NCI-H1436 treated with DMSO at 0.1 percent for 48 hours (cell line): ENCODE data around the gene RAD51B.

Source experiments
- DNase-seq: peaks from one replicate; lab custom pipeline; 2025; lab: John Stamatoyannopoulos, UW

Gene RAD51B

DNA sequence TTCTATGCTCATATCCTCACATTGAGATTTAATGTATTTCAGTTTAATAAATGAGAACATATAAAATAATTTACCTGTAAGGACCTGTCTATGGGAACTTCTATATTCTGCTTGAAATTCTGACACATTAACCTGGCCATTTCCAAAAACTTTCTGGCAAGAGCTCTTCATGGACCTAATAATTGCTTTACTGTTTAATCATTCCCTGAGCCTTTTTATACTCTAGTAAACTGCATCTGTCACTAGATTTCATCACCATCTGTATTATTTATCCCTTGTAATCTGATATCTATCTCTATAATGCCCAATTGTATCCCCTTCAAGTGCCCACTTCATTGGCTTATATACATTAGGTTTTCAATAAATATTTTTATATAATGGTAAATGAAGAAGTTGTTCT is 327.7 kb downstream of the RAD51B start:
- DNase-seq, result no peak

DNA sequence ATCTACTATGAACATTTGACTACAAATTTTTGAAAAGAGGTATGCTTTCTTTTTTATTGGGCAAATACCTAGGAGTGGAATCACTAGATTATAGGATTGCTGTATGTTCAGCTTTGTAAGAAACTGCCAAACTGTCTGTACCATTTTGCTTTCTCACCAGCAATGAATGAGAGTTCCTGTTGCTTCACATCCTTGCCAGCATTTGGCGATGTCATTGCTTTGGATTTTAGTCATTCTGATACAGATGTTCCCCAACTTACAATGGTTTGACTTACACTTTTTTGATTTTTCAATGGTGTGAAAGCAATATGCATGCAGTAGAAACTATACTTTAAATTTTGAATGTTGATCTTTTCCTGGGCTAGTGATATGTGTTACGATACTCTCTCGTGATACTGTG is 328.7 kb downstream of the RAD51B start:
- DNase-seq, result no peak

DNA sequence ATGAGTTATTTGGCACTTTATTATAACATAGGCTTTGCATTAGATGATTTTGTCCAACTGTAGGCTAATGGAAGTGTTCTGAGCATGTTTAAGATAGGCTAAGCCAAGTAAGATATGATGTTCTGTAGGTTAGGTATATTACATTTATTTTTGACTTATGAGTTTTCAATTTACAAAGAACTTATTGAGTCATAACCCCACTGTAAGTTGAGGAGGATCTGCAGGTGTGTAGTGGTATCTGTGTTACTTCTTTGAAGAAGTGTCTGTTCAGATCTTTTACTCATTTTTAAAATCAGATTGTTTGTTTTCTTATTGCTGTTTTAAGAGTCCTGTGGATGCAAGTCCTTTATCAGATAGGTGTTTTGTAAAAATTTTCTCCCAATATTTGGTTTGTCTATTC is 329.2 kb downstream of the RAD51B start:
- DNase-seq, result no peak

DNA sequence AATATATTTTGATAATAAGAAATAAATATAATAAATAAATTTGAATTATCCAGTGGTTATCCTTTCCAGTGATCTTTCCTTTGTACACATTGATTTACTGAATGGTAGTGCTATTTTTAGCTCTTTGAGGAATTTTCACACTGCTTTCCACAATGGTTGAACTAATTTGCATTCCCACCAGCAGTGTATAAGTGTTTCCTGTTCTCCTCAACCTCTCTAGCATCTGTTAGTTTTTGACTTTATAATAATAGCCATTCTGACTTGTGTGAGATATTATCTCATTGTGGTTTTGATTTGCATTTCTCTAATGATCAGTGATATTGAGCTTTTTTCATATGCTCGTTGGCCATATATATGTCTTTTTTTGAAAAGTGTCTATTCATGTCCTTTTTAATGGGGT is 333.7 kb downstream of the RAD51B start:
- no peak for DNase-seq

DNA sequence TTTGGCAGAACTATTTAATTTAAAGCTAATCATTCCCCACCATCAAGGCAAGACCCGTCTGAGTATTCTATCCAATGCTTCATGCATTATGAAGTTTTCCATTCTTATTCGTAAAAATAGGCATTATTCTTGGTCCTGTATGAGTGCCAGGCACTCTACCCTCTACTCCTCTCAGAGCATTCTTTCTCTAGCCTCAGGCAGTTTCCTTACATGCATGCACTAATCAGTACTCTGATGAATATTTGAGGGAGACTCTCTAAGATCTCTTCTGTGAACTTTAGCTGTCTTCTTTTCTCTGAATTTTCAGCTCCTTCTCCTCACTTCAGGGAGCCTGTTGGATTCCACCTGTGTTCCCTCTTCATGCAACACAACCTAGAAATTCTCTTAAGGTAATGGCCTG is 334.7 kb downstream of the RAD51B start:
- DNase-seq, result no peak

DNA sequence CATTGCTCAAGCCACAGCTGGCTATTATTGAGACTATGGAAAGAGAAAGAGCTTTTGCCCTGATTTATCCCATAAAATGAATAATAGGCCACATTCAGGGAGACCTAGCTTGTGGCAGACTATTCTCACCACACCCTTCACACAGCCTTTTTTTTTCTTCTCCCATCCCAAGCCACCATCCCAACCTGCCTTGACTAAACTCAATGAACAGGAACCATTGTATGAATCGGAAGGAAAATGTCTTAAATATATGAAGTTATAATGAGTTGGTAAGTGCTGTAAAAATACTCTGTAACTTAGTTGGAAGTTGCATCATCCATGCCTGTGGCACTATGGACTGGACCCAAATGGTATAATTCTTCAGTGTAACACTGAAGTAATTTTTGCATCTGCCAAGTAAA is 338.4 kb downstream of the RAD51B start:
- DNase-seq, result no peak

DNA sequence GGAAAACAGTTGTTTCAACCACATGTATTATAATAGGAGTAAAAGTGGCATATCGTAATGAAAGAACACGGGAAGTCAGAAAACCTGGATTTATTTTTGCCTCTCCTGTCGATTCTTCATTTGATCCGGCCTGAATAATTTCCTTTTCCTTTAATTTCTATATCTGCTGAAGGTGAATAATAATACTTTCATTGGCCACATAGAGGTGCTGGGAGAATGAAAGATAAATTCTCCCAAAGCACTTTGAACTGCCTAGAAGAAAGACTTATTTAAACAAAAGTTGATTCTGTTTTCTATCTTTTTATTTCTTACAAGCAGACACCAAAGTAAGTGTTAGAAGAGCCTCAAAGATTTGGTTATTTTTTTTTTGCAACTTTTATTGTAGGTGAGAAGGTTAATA is 339.1 kb downstream of the RAD51B start:
- no peak for DNase-seq

DNA sequence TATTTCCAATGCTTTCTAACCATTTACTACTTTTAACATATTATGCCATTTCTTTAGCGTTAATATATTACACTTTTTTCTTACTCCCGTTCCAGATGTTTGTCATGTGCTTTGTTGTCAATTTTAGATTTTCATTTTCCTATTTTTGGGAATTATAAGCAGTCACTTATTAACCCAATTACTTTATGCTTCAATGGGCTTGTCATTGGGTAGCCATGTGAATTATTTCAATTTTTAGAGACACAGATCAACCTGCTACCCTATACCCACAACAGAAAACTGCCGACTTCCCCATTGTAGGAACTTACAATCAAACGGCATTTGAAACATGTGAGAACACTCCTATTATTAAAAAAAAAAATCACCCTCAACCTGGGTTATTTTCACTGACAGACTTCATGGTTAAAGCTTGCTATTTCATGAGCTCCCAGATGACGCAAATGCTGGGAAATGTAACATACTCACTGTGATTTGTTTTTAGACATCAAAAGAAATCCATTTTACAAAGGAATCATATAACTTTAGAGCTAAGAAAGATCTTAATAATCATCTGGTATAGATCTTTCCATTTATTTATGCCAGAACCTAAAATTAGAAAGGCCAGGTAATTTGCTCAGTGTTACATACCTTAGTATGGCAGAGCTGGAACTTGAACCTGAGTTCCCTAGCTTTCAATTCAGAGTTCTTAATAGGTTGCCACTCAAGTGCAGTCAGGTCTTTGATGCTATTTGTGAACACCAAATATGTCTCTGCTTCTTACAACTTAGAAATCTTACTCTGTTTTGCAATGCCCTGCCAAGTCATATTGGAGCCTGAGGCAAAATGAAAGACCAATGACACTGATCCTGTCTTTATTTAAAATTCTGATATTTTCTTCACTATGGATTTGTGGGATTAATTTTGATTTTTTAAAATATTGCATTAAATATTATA is 340.4 kb downstream of the RAD51B start:
- no peak for DNase-seq

DNA sequence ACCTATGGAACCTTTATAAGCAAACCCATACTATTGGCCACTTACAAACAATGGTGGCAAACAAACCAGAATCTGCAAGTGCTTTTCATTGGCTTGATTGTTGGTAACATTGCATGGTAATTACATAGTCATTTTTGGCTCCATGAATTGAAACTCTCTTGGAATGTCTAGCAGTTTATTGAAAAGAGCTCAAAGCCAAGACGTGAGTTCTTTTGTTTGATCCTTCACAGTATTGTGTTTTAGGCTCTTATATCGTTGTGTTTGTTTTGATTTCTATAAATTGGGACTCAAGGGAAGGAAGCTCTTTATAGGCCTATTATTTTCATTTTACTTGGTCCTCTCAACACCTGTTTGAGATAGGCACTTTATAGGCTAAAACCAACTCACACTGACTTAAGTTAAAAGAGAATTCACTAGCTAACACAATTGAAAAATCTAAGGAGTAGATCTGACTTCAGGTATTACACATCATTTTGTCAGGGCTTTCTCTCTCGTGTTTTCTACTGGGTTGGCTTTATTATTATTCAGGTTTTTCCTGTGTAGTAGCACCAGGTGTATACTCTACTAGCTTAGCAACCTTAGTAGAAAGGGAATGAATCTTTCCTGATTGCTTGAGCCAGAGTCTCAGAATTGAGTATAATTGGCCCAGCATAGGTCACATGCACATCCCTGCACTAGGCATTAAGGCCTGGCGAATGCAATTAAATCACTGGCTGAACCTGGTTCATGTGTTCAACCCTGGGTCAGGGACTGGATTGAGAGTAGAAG is 341.4 kb downstream of the RAD51B start:
- no peak for DNase-seq

DNA sequence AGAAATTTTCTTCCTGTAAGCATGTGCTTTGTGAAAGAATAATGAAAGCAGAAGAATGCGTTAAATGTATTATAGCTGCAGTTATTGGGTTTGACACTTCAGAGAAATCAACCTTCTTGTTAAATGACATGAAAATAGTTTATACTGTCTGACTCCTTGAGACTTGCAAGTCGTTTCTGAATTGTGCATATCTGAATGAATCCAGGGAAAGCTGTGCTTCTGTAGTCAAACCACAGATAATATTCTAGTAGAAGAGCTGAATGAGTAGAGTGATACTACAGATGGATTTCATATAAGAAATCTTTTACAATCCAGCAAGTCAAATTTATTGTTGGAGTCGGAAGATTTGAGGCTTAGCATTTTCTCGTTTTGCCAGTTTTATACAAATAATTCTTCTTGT is 343.3 kb downstream of the RAD51B start:
- DNase-seq, result no peak

DNA sequence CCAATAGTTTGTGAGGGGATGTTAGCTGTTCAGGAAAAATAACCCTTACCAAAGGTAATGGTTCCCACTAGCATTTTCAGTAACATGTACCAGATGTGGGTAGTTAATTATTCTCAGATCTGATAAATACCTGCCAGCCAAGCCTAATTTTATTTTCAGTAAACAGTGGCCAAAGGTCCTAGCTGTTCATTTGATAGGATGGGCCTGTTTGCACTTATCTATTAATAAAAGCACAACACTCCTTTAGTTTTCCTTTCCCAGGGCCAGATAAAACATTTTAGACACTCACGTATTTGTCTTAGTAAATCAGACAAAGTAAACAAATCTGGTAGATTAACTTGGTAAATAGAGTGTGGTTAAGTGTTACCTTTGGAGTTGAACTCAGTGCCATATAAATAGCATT is 345.1 kb downstream of the RAD51B start:
- DNase-seq, result no peak

DNA sequence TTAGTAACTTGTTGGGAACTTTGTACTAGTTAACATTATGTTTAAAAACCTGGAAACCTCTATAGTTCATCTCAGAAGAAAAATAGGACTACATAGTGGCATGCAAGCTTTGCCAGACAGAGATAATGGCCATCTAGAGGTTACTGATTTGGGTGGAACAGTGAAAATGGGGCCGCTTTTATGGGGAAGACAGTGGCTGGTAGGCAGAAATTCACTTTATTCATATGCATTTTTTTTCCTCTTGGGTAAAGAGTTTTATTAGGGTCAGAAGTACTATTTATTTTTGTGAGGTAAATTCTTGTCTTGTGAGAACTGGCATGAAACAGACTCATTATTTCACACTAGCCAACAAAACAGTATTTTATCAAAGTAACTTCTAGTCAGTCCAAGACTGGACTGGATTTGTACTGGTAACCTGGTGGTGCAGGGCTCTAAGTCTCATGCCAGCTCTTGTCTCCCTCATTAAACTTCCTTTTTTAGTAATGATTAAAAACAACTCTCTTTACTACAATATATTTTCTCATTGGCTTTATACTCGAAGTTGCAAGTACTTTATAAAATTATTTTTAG is 345.8 kb downstream of the RAD51B start:
- no peak for DNase-seq

DNA sequence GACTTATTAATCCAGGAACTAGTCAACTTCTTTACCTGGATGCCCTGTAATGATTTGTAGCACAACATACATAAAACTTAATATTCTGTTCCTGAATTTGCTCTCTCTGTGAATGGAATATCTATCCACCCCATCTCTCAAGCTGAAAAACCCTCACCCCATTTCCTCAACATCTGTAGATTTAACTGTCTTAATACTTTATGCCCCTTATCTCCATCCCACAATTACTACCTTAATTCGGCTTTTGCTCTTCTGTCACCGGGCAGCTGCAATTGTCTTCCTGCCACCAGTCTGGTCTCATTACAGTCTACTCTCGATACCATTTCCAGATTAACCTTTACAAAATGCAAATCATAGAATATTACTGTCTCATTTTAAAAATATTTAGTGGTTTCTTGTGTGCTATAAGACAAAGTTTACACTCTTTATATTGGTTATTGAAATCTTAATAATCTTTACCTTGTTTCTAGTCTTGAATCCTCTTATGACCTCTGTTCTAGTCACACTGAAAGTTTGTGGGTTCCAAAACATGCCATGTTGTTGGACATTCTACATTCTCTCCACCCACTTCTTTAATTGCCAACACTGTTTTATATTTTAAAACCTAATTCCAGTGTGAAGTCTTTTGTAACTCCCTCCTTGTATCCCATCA is 347.3 kb downstream of the RAD51B start:
- no peak for DNase-seq

DNA sequence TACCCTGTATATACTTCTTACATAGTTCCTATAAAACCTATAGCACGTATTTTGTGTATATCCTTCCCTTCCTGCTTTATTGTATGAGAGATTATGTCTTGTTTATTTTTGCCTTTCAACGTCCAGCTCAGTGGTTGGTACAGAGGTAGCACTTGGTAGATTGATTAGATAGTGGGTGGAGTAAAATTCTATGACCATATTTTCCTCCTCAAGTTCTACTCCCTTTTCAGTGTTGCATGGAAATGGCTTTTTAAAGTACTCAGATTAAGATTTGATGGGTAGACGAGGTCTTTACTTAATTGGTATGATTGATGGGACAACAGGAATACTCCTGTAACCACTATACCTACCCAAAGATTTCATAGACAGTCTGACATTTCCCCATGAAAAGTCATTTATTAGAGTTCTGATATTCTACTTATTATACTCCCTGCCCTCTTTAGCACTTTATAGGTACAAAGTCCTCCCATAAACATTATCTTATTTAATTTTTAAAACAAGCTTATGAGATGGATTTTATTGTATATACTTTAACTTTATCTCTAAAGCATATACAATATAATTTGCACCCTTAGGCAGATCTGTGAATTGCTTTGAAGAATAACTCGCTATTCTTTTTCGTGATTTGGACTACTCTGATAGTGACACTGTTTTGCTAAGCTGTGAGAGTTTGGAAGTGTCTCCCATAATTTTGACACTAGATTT is 348.0 kb downstream of the RAD51B start:
- DNase-seq, result no peak

DNA sequence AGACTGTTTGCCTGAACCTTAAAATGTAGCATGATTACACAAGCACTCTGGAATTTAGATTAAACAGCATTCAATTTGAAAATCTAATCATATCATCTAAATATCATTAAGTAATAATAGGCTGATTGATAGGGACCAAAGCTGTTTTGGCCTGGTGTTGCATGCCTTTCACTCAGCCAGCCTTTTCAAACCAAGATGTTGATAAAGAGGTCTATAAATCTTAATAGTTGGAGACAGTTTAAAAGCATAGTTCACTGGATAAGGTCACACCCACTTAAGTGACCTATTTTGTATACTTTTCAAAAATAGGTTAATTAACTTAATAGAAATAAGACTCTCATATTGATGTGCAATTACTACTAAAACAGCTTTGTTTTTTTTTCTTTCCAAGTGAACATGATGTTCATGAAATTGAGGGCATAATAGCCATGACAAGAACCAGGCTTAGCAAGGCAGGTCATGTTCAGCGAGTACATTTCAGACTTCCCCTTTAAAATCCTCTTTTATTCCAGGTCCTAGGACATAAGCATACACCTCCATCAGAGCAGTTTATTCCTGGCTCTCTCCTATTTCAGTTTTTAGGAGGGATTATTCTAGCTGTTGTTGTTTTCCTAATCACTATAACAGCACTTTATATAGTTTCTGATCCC is 349.0 kb downstream of the RAD51B start:
- no peak for DNase-seq

DNA sequence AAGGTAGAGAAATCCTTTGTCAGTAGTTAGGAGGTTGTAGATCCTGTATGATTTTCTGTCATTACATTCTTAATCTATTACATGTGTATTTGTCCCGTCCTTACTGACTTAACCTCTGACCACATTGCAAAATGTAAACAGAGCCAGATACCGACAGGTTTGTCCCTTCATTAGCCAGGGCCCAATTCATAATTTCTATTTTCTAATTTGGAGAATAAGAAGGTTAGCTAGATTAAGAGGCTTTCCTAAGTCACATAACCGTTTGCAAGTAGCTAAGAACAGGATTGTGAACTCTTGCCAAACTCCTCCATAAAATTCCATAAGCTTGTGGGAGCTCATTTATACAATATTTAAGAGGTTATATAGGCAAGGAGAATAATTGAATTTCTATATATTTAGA is 352.6 kb downstream of the RAD51B start:
- DNase-seq, result no peak

DNA sequence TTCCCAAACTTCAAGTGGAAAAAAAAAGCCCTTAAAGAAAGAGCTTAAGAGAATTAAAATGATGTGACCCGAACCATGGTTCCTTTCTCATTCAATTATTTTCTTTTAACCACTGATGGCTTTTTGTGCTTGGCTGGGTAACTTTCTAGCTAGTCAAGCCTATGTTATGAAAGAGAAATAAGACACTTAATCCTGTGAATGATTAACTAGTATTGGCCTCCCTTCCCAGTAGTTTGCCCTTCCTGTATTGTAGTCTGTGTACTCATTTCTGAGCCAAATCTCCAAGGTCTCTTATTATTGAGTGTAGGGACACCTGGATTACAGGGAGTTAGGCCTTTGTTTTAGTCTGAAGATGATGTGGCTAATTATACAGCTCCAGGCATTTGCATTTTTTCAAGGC is 353.0 kb downstream of the RAD51B start:
- no peak for DNase-seq

DNA sequence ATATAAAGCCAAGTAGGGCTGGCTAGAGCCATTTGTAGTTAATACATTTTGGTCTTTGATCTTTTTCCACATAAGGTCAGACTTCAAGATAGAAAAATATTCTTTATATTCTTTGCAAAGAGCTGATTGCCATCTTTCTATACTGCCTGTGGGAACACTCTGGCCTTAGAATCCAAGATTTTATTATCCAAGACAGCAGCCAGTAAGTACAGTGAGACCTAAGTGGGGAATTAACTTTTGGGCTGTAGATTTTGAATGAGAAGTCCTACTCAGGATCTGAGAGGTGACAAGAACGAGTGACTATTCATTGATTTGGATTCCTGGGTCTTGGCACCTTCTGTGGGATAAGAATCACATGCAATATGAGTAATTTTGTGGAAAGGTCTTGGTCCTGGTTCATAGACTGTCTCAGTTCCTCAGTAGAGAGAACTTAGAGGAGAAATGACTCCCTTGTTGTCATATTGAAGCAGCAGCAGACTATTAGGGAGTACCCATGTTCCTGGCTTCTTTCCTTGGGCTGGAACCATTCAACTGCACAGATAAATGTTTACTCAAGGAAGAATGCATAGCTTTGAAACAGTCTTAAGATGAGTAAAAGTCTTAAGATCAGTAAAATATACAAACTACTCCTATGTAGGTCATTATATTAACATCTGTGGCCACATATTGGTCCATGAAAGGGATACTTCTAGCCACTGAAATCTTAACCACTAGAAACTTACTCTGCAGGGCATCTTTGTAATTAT is 353.8 kb downstream of the RAD51B start:
- no peak for DNase-seq

DNA sequence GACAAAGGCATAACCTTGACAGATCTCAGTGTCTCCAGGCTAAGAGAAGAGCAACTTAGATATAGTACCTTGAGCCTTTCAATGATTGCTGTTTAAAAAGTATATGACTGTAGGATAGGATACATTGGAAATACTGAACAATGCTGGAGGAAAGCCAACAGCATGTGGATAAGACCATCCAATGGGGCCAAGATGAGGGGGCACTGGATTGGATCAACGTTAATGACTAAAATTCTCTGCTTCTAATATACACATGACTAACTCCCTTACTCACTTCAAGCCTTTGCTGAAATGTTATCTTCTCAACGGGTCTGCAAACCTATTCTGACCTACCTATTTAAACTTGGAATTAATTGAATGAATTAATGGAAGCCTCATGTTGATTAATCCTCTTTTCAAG is 354.9 kb downstream of the RAD51B start:
- no peak for DNase-seq

DNA sequence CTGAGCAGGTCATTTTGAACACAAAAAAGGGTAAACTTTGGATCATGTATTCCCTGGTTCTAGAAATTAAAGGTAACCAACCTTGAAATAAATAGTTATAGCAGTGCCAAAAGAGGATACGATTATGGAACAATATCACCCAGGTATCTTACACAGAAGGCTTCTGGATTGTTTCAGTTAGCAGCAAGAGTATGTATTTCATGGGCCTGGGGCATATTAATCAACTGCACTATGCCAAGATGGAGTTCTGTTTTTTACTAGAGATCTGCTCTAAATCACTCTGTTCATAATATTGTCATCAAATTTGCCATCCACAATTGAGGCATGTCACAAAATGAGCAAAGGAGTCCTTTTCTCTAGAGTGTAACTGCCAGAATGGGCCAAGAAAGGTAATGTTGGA is 357.1 kb downstream of the RAD51B start:
- no peak for DNase-seq

DNA sequence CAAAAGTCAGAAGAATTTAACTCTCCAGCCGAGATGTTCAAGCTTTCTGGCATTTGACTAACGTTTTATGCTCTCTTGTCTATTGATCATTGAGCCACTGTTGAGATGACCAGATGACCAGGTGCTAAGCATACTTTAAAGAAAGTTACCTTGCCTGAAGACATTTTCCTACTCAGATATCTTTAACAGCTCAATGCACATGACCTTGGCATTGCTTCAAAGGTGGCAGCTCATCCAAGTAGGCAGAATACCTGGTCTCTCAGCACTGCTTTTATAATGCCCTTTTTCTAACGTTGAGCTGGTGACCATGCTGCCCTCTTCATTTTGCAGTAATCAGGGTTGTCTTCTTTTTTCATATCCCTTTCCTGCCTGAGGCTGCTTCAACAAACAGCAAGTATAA is 358.1 kb downstream of the RAD51B start:
- no peak for DNase-seq
